GM10266 (cell line): ENCODE measurements around the gene PKP2.
"Not testable (repeated sequence)": the region's sequence is repeated elsewhere in the genome, so short reads cannot be mapped to it uniquely, and the experiment has no call there.

Experiments used
- DNase-seq: peaks from one replicate; pipeline ENCODE4 v3.0.0; 2012; ENCODE audit errors: extremely low spot score
- CTCF ChIP-seq: IDR thresholded peaks from 2 replicates; pipeline ENCODE4 v1.5.1; 2012; ENCODE audit warnings: mild to moderate bottlenecking, low read depth; ENCODE audit not compliant: control insufficient read depth, insufficient read depth; ENCODE audit errors: missing control alignments

PKP2 gene

DNA sequence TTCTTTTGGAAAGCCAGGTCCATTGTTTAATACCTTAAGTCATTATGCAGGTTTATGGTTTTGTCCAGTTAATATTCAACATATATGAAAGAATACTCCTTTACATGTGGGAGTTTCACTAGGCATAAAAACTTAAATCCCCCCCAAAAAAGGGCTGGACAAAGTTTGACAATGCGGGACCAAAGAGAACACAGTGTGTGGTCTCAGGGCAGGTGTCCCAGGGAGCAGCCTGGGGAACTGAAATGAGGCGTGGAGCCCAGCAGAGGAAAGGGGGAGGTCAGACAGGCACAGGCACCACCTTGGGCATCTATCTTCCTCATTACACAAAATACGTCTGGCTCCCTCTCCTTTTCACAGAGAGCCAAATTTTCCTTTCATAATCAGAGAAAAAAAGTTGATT, 22.5 kb downstream of the PKP2 start:
- no peak for DNase-seq
- no peak for TF ChIP-seq CTCF

GRCh38 chr12:32872416-32872815, 24.2 kb downstream of the PKP2 start:
- not testable (repeated sequence) for DNase-seq

DNA sequence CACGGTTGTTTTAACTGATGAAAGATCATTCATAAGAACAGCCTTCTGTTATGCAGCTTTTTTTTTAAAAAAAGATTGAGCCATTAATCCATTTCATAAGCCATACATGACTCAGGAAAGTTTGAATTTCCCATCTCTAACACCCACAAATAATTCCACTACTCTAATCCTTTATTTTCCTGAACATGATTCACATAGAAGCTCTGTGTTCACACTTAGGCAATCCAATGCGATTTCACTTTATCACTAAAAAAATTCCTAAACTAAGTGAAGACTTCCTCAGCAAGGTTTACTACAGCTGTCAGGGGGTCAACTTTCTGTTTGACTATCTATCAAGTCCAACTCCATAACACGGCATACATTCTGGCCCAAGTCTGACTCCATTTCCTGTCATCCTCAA, 25.9 kb downstream of the PKP2 start:
- TF ChIP-seq CTCF, result no peak
- no peak for DNase-seq

DNA sequence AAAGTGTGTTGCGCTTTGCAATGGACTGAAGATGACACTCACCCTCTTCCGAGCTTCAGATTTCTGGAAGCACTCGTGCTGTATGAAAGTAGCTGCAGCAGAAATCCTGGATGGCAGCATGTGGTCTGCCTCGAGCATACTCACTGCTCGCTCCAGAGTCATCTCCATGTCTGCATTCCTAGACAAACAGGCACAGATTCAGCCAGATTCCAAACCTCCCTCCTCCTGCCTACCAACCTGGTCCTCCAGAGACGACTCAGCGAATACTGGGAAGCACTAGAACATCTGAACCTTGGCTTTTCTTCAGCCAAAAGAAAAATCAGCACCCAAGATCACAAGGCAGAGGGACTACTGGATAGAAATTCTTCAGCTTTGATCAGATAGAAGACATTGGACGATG, 27.7 kb downstream of the PKP2 start:
- TF ChIP-seq CTCF, result no peak
- no peak for DNase-seq

DNA sequence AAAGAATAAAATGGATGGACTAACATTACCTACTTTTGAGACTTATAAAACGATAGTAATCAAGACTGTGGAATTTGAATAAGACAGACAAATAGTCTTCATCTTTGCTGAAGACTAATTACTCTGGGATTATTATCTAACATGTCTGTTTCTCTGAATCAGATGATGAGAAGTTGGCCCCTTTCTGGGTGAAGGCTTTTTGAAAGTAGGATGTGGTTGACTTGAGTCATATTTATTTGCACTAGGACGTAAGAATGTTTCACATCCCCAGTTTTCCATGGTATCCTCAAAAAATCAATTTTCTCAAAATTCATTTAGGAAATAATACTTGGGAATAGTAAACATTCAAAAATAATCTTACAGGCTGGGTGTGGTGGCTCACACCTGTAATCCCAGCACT, 31.8 kb downstream of the PKP2 start:
- no peak for TF ChIP-seq CTCF
- DNase-seq, result no peak

DNA sequence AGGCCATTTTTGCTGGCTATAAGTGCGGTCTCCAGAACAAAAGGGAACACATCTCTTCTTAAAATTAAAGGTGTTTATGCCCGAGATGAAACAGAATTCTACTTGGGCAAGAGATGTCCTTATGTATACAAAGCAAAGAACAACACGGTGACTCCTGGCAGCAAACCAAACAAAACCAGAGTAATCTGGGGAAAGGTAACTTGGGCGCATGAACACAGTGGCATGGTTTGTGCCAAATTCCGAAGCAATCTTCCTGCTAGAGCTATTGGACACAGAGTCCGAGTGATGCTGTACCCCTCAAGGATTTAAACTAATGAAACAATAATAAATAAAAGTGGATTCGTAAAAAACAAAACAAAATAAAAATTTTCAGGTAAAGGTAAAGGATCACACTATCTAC, 33.4 kb downstream of the PKP2 start:
- TF ChIP-seq CTCF, result no peak
- DNase-seq, result no peak

DNA sequence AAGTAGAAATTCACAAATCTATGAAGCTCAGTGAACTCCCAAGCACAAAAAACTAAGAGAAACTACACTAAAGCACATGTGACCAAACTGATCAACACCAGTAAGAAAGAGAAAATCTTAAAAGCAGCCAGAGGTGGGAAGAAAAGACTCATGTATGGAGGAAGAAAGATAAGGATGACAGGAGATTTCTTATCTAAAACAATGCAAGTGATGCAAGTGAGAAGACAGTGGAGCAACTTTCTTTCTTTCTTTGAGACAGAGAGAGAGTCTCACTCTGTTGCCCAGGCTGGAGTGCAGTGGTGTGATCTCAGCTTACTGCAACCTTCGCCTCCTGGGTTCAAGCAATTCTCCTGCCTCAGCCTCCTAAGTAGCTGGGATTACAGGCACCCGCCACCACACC, 34.9 kb downstream of the PKP2 start:
- DNase-seq, result not testable (repeated sequence)

GRCh38 chr12:32860192-32860591, 36.4 kb downstream of the PKP2 start:
- TF ChIP-seq CTCF, result no peak
- DNase-seq, result no peak

GRCh38 chr12:32859389-32859788, 37.2 kb downstream of the PKP2 start:
- no peak for TF ChIP-seq CTCF
- no peak for DNase-seq
